Esophagus mucosa (tissue), 1 donor: ENCODE data around the gene ZC3H7A. TPM values are rescaled to one million over a fixed set of nuclear protein-coding genes. Genes with fewer than 3 reads are reported as not detected.

Experiments used
- ATAC-seq: fragments of 200-7000 bp; cut with Tn5 transposase; one replicate; pipeline ENCODE4 v1.9.1; 2020
- total RNA-seq: library from RNA; stranded (reverse); gene quantifications from one replicate; pipeline ENCODE4 v1.2.4, GENCODE V29; 2023
- donor health status: DM: yes; HTN: yes; CAD: no.

Gene ZC3H7A
- total RNA-seq, 1 donor from 2014 or later, result 19.4 TPM

GRCh38 chr16:11736903-11737302 is 60.2 kb downstream of the ZC3H7A start:
- no peak for ATAC-seq

DNA sequence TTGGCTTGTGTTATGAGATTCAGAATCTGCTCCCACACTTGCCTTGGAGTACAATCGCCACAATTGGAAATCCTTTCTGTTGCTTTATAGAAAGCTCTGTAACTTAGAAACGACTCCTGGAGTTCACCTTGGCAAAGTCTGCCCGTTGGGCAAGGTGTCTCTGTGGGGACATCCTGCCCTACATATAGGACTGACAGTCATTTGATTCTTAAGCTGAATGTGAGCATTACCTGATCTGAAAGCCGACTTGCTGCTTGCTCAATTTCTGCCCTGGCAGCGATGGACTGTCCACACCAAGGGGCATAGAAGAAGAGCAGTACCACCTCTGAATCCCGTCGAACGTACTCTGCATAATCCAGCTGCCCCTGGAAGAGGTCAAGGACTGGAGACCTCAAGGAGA is 61.3 kb downstream of the ZC3H7A start:
- no peak for ATAC-seq

DNA sequence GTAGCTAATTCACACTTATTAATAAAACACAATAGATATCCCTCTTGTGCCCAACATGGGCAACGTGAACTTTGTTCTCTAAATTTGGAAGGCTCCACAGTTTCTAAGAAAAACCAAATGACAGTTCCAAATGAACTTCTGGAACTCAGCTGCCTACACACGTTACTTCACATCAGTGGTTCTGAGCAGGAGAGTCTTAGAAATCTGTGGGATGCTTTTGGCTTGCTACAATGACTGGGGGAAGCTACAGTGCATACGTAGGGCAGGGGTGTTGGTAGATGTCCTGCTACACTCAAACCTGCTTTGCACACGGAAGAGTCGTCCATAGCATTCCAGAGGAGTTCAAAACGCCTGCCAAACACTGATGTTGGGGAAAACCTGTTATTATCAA is 62.4 kb downstream of the ZC3H7A start:
- ATAC-seq, result no peak

DNA sequence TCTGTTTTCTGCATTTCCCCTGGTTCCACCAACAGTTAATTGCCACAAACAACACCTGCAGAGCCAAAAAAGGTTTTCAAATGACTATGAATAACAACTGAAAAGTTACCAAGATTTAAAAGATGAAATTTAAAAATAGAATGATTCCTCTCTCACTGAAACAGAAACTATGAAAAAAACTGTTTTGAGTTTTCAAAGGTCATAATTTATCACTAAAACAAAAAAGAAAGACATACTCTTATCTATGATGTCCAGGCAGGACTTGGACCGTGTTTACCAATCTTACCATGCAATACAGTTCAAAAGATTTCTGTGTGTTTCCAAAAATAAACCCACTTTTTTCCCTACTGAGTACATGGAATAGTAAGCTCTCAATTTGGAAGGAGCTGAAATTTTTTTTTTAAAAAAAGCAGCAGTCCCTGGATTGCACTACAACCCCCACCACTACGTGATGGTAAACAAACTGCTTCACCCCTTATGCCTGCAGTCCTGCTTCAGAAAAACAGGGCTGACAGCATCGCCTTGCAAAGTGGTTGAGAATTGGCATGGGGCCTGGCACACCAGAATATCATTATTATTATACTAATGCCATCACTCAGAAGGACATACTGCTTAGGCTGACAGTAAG is 62.9 kb downstream of the ZC3H7A start:
- no peak for ATAC-seq

DNA sequence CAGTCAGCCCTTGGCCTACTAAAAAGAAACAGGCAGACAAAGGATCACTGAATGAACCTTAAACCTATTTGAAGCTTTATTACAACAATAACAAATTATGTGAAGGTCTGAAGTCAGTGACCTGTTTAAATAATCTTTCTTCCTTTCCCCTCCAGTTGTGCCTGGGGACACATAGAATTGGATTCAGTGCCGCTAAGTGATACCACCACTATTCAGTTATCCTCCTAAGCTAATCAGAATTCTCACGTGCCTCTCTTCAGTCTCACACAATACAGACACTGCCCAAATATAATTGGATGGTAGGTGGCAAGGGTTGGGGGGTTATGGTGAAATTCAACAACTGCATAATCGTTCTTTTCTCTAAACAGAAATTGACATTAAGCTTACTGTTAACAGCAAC is 65.8 kb downstream of the ZC3H7A start:
- ATAC-seq, result no peak

- ATAC-seq, result no peak
Observed at GRCh38 chr16:11729787-11730186, 67.3 kb downstream of the ZC3H7A start.

- ATAC-seq, result no peak
Observed at GRCh38 chr16:11727796-11728543, 69.1 kb downstream of the ZC3H7A start.

DNA sequence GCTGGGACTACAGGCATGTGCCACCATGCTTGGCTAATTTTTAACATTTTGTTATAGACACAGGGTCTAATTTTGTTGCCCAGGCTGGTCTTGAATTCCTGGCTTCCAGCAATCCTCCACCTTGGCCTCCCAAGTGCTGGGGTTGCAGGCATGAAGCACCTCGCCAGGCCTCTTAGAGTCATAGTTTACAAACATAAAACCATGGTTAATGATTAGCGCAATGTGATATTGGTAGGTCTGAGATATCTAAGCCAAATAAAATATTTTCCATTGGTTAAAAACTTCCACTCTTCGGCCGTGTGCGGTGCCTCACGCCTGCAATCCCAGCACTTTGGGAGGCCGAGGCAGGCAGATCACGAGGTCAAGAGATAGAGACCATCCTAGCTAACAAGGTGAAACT is 71.0 kb downstream of the ZC3H7A start:
- no peak for ATAC-seq

GRCh38 chr16:11725457-11725856 is 71.6 kb downstream of the ZC3H7A start:
- no peak for ATAC-seq

- no peak for ATAC-seq
Observed at GRCh38 chr16:11722468-11722808, 74.6 kb downstream of the ZC3H7A start.

GRCh38 chr16:11721781-11722467 is 75.1 kb downstream of the ZC3H7A start:
- no peak for ATAC-seq

DNA sequence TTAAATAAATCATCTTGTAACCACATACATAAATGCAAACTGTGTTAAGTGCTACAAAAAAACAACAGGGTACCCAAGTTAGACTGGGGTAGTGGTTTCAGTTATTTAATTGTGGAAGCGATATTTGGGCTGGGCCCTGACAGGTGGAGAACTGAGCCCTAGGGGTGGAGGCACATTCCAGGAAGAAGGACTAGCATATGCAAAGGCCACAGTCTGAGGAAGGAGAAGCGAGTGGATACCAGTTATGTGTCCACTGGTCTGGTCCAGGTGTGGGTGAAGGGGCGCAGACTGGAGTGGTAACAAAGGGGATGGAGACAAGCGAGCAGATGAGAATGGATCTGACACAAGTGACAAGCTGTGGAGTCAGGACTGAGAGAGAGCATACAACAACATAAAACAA is 77.3 kb downstream of the ZC3H7A start:
- ATAC-seq, result no peak

GRCh38 chr16:11719171-11719570 is 77.9 kb downstream of the ZC3H7A start:
- ATAC-seq, result no peak

DNA sequence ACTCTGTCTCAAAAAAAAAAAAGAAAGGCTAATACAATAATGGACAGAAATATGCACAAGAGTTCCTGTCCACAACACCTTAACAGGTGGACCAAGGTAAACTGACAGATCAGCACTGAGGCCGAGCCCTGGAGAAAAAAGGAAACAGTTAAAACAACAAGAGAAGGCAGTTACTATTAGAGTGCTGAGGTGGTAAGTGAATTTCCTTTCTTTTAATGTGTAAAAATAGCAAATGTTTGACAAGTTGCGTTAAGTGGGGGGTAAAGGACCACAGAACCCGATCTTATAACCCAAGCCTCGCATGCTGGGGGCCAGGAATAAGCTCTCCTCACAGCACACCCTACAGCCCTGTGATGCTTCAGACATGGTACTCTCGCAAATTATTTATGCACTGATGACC is 79.2 kb downstream of the ZC3H7A start:
- ATAC-seq, result no peak

DNA sequence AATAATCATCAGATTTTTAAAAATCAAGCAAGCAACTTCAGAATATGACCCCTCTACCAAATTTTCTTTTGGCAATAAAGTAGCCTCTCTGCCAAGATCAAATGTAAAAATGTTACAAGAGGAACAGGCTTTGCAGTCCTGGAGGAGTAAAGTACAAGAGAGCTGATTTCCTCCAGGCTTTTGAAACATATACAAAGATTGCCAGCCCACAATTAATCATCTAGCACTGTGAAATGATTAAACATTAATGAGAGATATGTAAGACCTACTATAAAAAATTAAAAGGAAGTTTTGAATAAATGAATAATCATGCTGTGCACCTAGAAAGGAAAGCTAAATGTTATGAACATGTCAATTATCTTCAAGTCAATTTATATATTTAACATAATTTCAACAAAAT is 80.7 kb downstream of the ZC3H7A start:
- no peak for ATAC-seq

DNA sequence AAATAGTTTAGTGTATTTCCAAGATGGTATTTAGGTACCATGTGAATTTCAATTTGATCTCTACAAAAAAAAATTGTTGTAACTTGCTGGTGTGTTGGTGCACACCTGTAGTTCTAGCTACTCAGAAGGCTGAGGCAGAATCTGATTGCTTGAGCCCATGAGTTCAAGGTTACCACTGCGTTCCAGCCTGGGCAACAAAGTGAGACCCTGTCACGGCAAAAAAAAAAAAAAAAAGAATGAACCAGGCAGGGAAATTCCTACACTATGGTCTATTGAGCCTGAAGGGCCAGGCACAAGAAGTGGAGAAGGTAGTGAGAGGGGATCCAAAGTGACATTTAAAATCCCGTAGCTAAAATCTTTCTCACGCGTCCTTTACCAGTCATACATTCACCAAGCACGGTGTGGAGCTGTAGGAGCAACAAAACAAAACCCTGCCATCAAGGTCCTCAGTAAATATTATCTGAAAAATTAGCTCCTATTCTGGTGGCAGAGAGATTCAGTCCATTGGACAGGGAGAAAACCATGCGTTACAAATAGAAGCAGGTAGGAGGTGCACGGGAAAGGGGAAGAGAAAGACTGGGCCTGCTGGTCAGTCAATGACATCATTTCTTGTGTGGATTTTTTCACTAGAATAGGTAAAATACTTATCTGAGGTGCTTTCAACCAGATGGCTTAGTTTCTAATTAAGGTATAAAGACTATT is 81.7 kb downstream of the ZC3H7A start:
- no peak for ATAC-seq

DNA sequence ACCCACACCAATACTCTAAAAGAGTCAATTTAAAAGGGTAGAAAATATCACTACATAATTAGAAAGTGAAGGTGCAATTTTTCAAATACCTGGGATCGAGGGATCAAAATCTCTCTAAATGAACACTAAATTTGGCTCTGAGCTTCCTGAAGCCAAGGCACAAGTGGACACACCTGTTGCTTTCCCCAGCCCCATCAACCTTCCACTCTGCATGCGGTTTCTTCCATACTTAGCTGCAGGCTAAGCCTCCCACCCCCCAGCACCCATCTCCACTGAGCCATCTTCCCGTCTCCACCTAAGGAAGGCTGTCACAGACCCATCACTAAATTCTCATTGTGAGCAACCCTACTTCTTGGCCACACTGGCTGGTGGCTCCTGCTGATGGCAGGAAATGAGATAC is 84.9 kb downstream of the ZC3H7A start:
- no peak for ATAC-seq

- no peak for ATAC-seq
Observed at GRCh38 chr16:11711662-11712061, 85.4 kb downstream of the ZC3H7A start.

DNA sequence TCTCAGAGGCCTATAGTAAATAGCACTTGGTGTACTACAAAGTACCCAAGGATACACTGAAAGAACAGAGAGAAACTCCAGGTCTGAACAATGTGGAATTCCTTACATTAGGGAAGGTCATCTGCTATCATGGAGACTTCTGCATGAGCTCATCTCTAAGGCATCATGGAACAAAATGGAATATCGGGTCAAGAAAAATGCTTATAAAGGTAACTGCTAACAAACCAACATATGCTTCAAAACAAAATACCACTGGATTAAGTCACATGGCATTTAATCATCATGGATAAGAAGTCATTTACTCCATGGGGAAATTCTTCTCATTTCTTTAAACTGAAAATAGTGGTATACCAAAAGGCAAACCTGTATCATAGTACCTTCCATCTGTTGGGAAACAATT is 88.6 kb downstream of the ZC3H7A start:
- ATAC-seq, result no peak

GRCh38 chr16:11707679-11708197 is 89.3 kb downstream of the ZC3H7A start:
- no peak for ATAC-seq

DNA sequence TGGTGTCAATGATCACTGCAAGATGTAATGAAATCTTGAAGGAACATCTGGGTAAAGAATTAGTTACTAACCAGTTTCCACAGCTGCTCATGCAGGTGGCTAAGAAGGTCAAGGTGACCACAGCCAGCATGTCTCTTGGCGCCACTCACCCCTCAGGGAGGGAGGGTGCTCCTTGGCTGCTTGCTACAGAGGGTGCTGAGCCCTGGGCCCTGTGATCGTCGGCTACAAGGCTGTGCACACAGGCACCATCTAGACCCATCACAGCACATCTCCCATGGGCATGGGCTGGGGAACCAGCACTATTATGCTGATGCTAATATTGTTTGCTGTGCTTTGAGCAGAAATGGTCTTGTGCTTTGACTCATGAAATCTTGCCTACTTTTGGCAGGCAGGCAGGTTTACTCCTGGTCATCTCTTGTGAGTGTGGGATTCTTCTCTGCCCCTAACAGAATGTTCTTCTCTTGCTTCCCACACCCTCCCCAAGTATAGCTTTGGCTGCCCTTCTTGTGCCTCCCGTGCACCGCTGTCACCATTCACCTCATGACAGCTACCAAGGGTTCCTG is 90.8 kb downstream of the ZC3H7A start:
- no peak for ATAC-seq

DNA sequence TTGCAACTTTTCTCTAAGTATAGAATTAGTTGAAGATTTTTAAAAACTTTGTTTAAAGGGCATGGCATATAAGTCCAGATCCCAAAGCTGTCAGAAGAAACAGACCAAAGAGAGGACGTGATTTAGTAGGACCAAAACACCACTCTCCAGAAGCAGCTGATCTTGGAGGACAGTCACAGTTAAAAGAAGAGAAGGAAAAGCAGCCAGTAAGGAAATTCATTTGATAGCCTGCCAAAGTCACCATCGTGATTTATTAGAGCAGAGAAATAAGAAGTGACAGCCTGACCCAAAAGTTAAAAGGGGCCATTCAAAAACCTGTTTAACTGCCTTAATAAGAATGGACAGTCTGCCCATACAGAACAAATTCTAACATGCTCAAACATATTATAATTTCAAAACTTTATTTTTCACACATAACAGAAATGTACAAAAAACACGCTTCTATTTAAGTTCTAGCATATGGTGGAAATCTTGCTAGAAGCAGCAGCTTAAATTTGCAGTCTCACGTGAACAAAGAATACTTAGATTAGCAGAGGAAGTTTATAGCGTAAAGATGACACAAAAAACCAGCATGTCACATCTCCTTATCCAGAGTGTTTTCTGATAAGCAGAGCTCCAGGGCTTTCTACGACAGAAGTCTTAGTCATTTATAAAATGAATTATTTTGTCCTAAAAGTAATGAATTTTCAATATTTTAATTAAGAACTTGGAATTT is 91.6 kb downstream of the ZC3H7A start:
- ATAC-seq, result no peak
